HG02610 (cell line): Measurements from ENCODE around the gene ABCC3.
"Not testable (repeated sequence)": the region's sequence is repeated elsewhere in the genome, so short reads cannot be mapped to it uniquely, and the experiment has no call there.

Experiments used
- ATAC-seq: cut with Tn5 transposase; IDR thresholded peaks from one replicate; pipeline ENCODE4 v1.9.1; 2021; ENCODE audit warnings: mild to moderate bottlenecking, moderate library complexity; ENCODE audit not compliant: unreplicated experiment

ABCC3 gene

GRCh38 chr17:50665838-50666237, 31.2 kb downstream of the ABCC3 start:
- ATAC-seq = no peak

GRCh38 chr17:50666316-50666715, 31.6 kb downstream of the ABCC3 start:
- no peak for ATAC-seq

- no peak for ATAC-seq
Measured at GRCh38 chr17:50667259-50668024, 32.8 kb downstream of the ABCC3 start.

- no peak for ATAC-seq
Measured at GRCh38 chr17:50668025-50668837, 33.5 kb downstream of the ABCC3 start.

GRCh38 chr17:50668838-50669581, 34.3 kb downstream of the ABCC3 start:
- no peak for ATAC-seq

GRCh38 chr17:50672071-50672470, 37.4 kb downstream of the ABCC3 start:
- ATAC-seq = no peak

GRCh38 chr17:50672831-50673551, 38.3 kb downstream of the ABCC3 start:
- no peak for ATAC-seq

- no peak for ATAC-seq
Measured at GRCh38 chr17:50675190-50675589, 40.5 kb downstream of the ABCC3 start.

GRCh38 chr17:50675627-50676026, 40.9 kb downstream of the ABCC3 start:
- ATAC-seq = no peak

- no peak for ATAC-seq
Measured at GRCh38 chr17:50676065-50676975, 41.6 kb downstream of the ABCC3 start.

- ATAC-seq = no peak
Measured at GRCh38 chr17:50677851-50678375, 43.2 kb downstream of the ABCC3 start.

- ATAC-seq = no peak
Measured at GRCh38 chr17:50679008-50679544, 44.4 kb downstream of the ABCC3 start.

- no peak for ATAC-seq
Measured at GRCh38 chr17:50680126-50680525, 45.4 kb downstream of the ABCC3 start.

GRCh38 chr17:50680543-50681262, 46.0 kb downstream of the ABCC3 start:
- ATAC-seq = not testable (repeated sequence)

GRCh38 chr17:50681263-50682200, 46.9 kb downstream of the ABCC3 start:
- no peak for ATAC-seq

- no peak for ATAC-seq
Measured at GRCh38 chr17:50682441-50682840, 47.8 kb downstream of the ABCC3 start.

GRCh38 chr17:50682938-50683337, 48.3 kb downstream of the ABCC3 start:
- no peak for ATAC-seq
